PC-3 (cell line): Measurements from ENCODE around the gene TCOF1. TPM values are rescaled to one million over a fixed set of nuclear protein-coding genes. Genes with fewer than 3 reads are reported as not detected.

Experiments used
- ATAC-seq: fragments of 200-7000 bp; cut with Tn5 transposase; 2 replicates; pipeline ENCODE4 v1.9.1; 2020; ENCODE audit warnings: mild to moderate bottlenecking, moderate library complexity
- BruUV-seq: library from RNA; stranded (reverse); fragments of 400-500 nt; replicated peaks from 2 replicates; lab custom pipeline; 2021; lab: Mats Ljungman, UMichigan
- CTCF ChIA-PET: fragments of 300-600 bp; sonication (Branson Sonifier 250); formaldehyde crosslinking; loops from one replicate; lab custom pipeline; 2022; ENCODE audit warnings: antibody characterized with exemption; lab: Charles Lee
- POLR2A ChIA-PET: fragments of 300-600 bp; sonication (Branson Sonifier 250); formaldehyde crosslinking; loops from one replicate; lab custom pipeline; 2022; ENCODE audit warnings: antibody characterized with exemption; ENCODE audit not compliant: unreplicated experiment; lab: Charles Lee
- DNase-seq: peaks from one replicate; pipeline ENCODE4 v3.0.0-alpha.2; 2015
- H2AFZ ChIP-seq: fragments of 300-600 bp; sonication (generic); 2 replicates; pipeline ENCODE4 v1.6.0; 2016; ENCODE audit warnings: antibody characterized with exemption, low read length
- H3F3A ChIP-seq: fragments of 300-600 bp; sonication (generic); one replicate; pipeline ENCODE4 v1.6.0; 2017; ENCODE audit warnings: antibody characterized with exemption, low read length, control low read depth, mild to moderate bottlenecking; ENCODE audit not compliant: unreplicated experiment
- H3K27ac ChIP-seq: fragments of 300-600 bp; sonication (generic); 2 replicates; pipeline ENCODE4 v1.5.1; 2016; ENCODE audit warnings: mild to moderate bottlenecking, low read length
- H3K27me3 ChIP-seq: fragments of 300-600 bp; sonication (generic); 2 replicates; pipeline ENCODE4 v1.6.1; 2016; ENCODE audit warnings: low read length, mixed read lengths
- H3K36me3 ChIP-seq: fragments of 300-600 bp; sonication (generic); 2 replicates; pipeline ENCODE4 v1.6.1; 2016; ENCODE audit warnings: low read depth, mixed run types, low read length, mixed read lengths
- H3K4me1 ChIP-seq: fragments of 300-600 bp; sonication (generic); 2 replicates; pipeline ENCODE4 v1.5.1; 2016; ENCODE audit warnings: low read length; ENCODE audit not compliant: insufficient read depth
- H3K4me2 ChIP-seq: fragments of 300-600 bp; sonication (generic); 2 replicates; pipeline ENCODE4 v1.6.0; 2016; ENCODE audit warnings: low read length
- H3K4me3 ChIP-seq: fragments of 300-600 bp; sonication (generic); 2 replicates; pipeline ENCODE4 v1.5.1; 2016; ENCODE audit warnings: mild to moderate bottlenecking, low read length, mixed read lengths
- H3K79me2 ChIP-seq: fragments of 300-600 bp; sonication (generic); 2 replicates; pipeline ENCODE4 v1.6.1; 2017; ENCODE audit warnings: low read length, mixed read lengths
- H3K9ac ChIP-seq: fragments of 300-600 bp; sonication (generic); 2 replicates; pipeline ENCODE4 v1.6.0; 2016; ENCODE audit warnings: mild to moderate bottlenecking, low read length
- H3K9me2 ChIP-seq: fragments of 300-600 bp; sonication (generic); replicated peaks from 2 replicates; pipeline ENCODE4 v1.6.1; 2016; ENCODE audit warnings: mixed run types, low read length, mixed read lengths
- H3K9me3 ChIP-seq: fragments of 300-600 bp; sonication (generic); 2 replicates; pipeline ENCODE4 v1.6.1; 2016; ENCODE audit warnings: low read length, mixed read lengths
- H4K20me1 ChIP-seq: fragments of 300-600 bp; sonication (generic); 2 replicates; pipeline ENCODE4 v1.6.1; 2016; ENCODE audit warnings: low read length, mixed read lengths
- CTCF ChIP-seq: fragments of 300-600 bp; sonication (generic); conservative IDR thresholded peaks from 2 replicates; pipeline ENCODE4 v1.5.1; 2017; ENCODE audit warnings: antibody characterized with exemption, low read depth, mild to moderate bottlenecking, low read length
- EZH2 ChIP-seq: fragments of 300-600 bp; sonication (generic); IDR thresholded peaks from one replicate; pipeline ENCODE4 v1.6.1; 2017; ENCODE audit warnings: antibody characterized with exemption, mild to moderate bottlenecking, low read length; ENCODE audit not compliant: unreplicated experiment
- EZH2phosphoT487 ChIP-seq: fragments of 300-600 bp; sonication (generic); IDR thresholded peaks from 2 replicates; pipeline ENCODE4 v1.6.1; 2018; ENCODE audit warnings: mild to moderate bottlenecking, antibody characterized with exemption, low read length, borderline replicate concordance
- intact Hi-C: fragments of 100-400 bp; cut with micrococcal nuclease; formaldehyde crosslinking; loops from 2 replicates; pipeline ENCODE4 v1.9.0; 2023
- total RNA-seq: library from RNA; depleted of rRNA; stranded (reverse); fragments of >200 nt; gene quantifications from 2 replicates; pipeline ENCODE4 v1.2.3, GENCODE V29; 2014

Gene TCOF1
- total RNA-seq, 1 experiment from 2014 or later, result 113 TPM

GRCh38 chr5:150349681-150350275, 7.7 kb upstream of the TCOF1 start:
- ATAC-seq (no peak), DNase-seq (no peak)
- Histone ChIP-seq H3K27me3 (no peaks in the 10 kb centered on the region), H2AFZ (no peak overlapping the region), H3K36me3 (no peaks in the 10 kb centered on the region), H3K4me2 (no peak overlapping the region), H3F3A (no peaks in the 10 kb centered on the region), H3K9me2 (no peaks in the 10 kb centered on the region), H4K20me1 (no peaks in the 10 kb centered on the region), H3K4me1 (peaks cover 5% of the 10 kb centered on the region), H3K27ac (no peak overlapping the region), H3K9me3 (no peaks in the 10 kb centered on the region), H3K4me3 (no peak overlapping the region), H3K9ac (no peak overlapping the region), H3K79me2 (no peaks in the 10 kb centered on the region)
- TF ChIP-seq CTCF (no peak), EZH2phosphoT487 (no peak), EZH2 (no peak)
- no TSS peak for BruUV-seq
- intact Hi-C loops, result loop anchor here (1.0 kb wide), 4 partner anchors 77 to 219 kb away; no protein-coding TSS in a partner anchor
- CTCF ChIA-PET, result interaction anchor here (1.0 kb wide), 1 partner anchor 13 kb away, joined by 3 read pairs; no protein-coding TSS in a partner anchor
- POLR2A ChIA-PET, result no interaction called here

GRCh38 chr5:150350524-150351344, 6.8 kb upstream of the TCOF1 start:
- Histone ChIP-seq H3F3A (no peaks in the 10 kb centered on the region), H4K20me1 (no peaks in the 10 kb centered on the region), H2AFZ (no peak overlapping the region), H3K79me2 (no peaks in the 10 kb centered on the region), H3K9me3 (no peaks in the 10 kb centered on the region), H3K9ac (no peak overlapping the region), H3K4me1 (peaks cover 5% of the 10 kb centered on the region), H3K4me3 (no peak overlapping the region), H3K36me3 (no peaks in the 10 kb centered on the region), H3K9me2 (no peaks in the 10 kb centered on the region), H3K27ac (no peak overlapping the region), H3K27me3 (no peaks in the 10 kb centered on the region), H3K4me2 (no peak overlapping the region)
- ChIA-PET CTCF (interaction anchor here (1.0 to 1.4 kb wide), 2 partner anchors 14 to 188 kb away, joined by 3 to 10 read pairs; no protein-coding TSS in a partner anchor), POLR2A (interaction anchor here (0.6 kb wide), 1 partner anchor 63 kb away, joined by 23 read pairs; no protein-coding TSS in a partner anchor)
- no peak for TF ChIP-seq EZH2
- peak; percentile 99 for TF ChIP-seq CTCF
- BruUV-seq, result no TSS peak
- DNase-seq, result peak; percentile 88
- intact Hi-C loops, result loop anchor here (1.0 kb wide), 4 partner anchors 78 to 220 kb away; no protein-coding TSS in a partner anchor
- ATAC-seq, result peak; percentile 97
